DND-41 (cell line): ENCODE data around the gene FAM240B.

Source experiments
- ATAC-seq: fragments of 200-7000 bp; cut with Tn5 transposase; 3 replicates; pipeline ENCODE4 v1.9.1; 2021; ENCODE audit warnings: low read depth; ENCODE audit not compliant: insufficient read depth
- DNase-seq: peaks from one replicate; pipeline ENCODE4 v3.0.0-alpha.2; 2020
- H2AFZ ChIP-seq: 2 replicates; pipeline ENCODE4 v1.6.0; 2012; ENCODE audit warnings: low read depth, low read length
- H3K27ac ChIP-seq: 2 replicates; pipeline ENCODE4 v1.5.1; 2012; ENCODE audit warnings: low read length, inconsistent platforms
- H3K27me3 ChIP-seq: fragments of 200-600 bp; sonication (generic); 2 replicates; pipeline ENCODE4 v1.6.0; 2012; ENCODE audit warnings: low read length, mild to moderate bottlenecking, inconsistent platforms; ENCODE audit not compliant: insufficient read depth, poor library complexity
- H3K36me3 ChIP-seq: 2 replicates; pipeline ENCODE4 v1.5.1; 2012; ENCODE audit warnings: low read length, inconsistent platforms; ENCODE audit not compliant: insufficient read depth
- H3K4me1 ChIP-seq: 2 replicates; pipeline ENCODE4 v1.5.1; 2012; ENCODE audit warnings: mild to moderate bottlenecking, low read length; ENCODE audit not compliant: insufficient read depth
- H3K4me2 ChIP-seq: 2 replicates; pipeline ENCODE4 v1.6.0; 2012; ENCODE audit warnings: mild to moderate bottlenecking, moderate library complexity, low read length, inconsistent platforms; ENCODE audit not compliant: insufficient read depth
- H3K4me3 ChIP-seq, 2 experiments: fragments of 200-600 bp in 1 of 2; shearing (Covaris generic) in 1 of 2; 2 replicates each; pipeline ENCODE4 v1.5.1; 2012 to 2016; ENCODE audit warnings: inconsistent platforms in 2 of 2, low read length in 2 of 2, mild to moderate bottlenecking in 2 of 2, low read depth in 1 of 2, moderate library complexity in 1 of 2
- H3K79me2 ChIP-seq: 2 replicates; pipeline ENCODE4 v1.6.0; 2012; ENCODE audit warnings: low read length, inconsistent platforms; ENCODE audit not compliant: insufficient read depth
- H3K9ac ChIP-seq: 2 replicates; pipeline ENCODE4 v1.6.0; 2012; ENCODE audit warnings: low read depth, mild to moderate bottlenecking, inconsistent platforms, low read length, moderate library complexity
- H3K9me3 ChIP-seq: 2 replicates; pipeline ENCODE4 v1.5.1; 2012; ENCODE audit warnings: low read length, moderate library complexity, mild to moderate bottlenecking, inconsistent platforms; ENCODE audit not compliant: insufficient read depth, severe bottlenecking
- H4K20me1 ChIP-seq: 2 replicates; pipeline ENCODE4 v1.6.0; 2012; ENCODE audit warnings: low read length; ENCODE audit not compliant: insufficient read depth
- CTCF ChIP-seq: IDR thresholded peaks from 2 replicates; pipeline ENCODE4 v1.5.1; 2012; ENCODE audit warnings: borderline replicate concordance, low read length, moderate library complexity, mild to moderate bottlenecking; ENCODE audit not compliant: poor library complexity, severe bottlenecking; ENCODE audit errors: extremely low read depth
- EZH2 ChIP-seq: IDR thresholded peaks from 3 replicates; pipeline ENCODE4 v1.6.1; 2012; ENCODE audit warnings: borderline replicate concordance, low read depth, mild to moderate bottlenecking, moderate library complexity, low read length, inconsistent platforms; ENCODE audit not compliant: severe bottlenecking

The FAM240B gene

GRCh38 chr9:38761999-38762398 is 42.1 kb upstream of the FAM240B start:
- no peak overlapping the region for H2AFZ ChIP-seq
- no peaks in the 10 kb centered on the region for H4K20me1 ChIP-seq
- TF ChIP-seq CTCF (no peak), EZH2 (no peak)
- no peak overlapping the region for H3K4me2 ChIP-seq
- no peaks in the 10 kb centered on the region for H3K79me2 ChIP-seq
- DNase-seq (no peak), ATAC-seq (no peak)
- H3K9me3 ChIP-seq, result no peaks in the 10 kb centered on the region
- no peaks in the 10 kb centered on the region for H3K36me3 ChIP-seq
- no peaks in the 10 kb centered on the region for H3K27me3 ChIP-seq
- H3K9ac ChIP-seq, result no peak overlapping the region
- H3K4me3 ChIP-seq, result no peak overlapping the region
- H3K27ac ChIP-seq, result no peak overlapping the region
- peaks cover 3% of the 10 kb centered on the region; the same call in 1 of the 2 replicates for H3K4me1 ChIP-seq

- Histone ChIP-seq H3K4me3 (no peak overlapping the region), H3K4me1 (peaks cover 3% of the 10 kb centered on the region; the same call in 1 of the 2 replicates), H3K9me3 (no peaks in the 10 kb centered on the region), H3K27me3 (no peaks in the 10 kb centered on the region), H2AFZ (peak overlapping the region; percentile 22; the same call in 1 of the 2 replicates), H3K79me2 (no peaks in the 10 kb centered on the region), H4K20me1 (no peaks in the 10 kb centered on the region), H3K27ac (no peak overlapping the region), H3K9ac (no peak overlapping the region), H3K36me3 (no peaks in the 10 kb centered on the region), H3K4me2 (no peak overlapping the region)
- no peak for ATAC-seq
- DNase-seq, result no peak
- TF ChIP-seq EZH2 (no peak), CTCF (no peak)
Observed at GRCh38 chr9:38761339-38761738, 41.4 kb upstream of the FAM240B start.

DNA sequence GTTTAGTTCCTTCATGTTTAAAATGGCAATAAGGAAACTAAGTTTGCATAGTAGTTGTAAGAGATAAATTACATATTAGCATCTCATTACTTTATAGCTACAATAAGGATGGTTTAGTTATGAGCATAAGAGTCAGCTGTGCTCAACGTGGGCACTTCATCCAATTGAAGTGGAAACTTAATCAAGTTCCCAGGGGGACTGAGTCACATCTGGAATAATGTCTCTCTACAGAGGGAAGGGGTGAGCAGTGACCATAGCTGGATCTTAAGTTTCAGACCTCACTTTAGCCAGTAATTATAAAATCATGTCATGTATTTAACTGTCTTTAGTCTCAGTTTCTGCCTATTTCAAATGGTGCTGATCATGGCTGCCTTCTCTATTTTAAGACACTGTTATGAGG is 36.8 kb upstream of the FAM240B start:
- no peak overlapping the region for H3K9ac ChIP-seq
- no peaks in the 10 kb centered on the region for H4K20me1 ChIP-seq
- H3K36me3 ChIP-seq, result no peaks in the 10 kb centered on the region
- TF ChIP-seq EZH2 (no peak), CTCF (no peak)
- DNase-seq (no peak), ATAC-seq (no peak)
- no peak overlapping the region for H3K4me3 ChIP-seq
- H3K79me2 ChIP-seq, result no peaks in the 10 kb centered on the region
- no peak overlapping the region for H3K27ac ChIP-seq
- peaks cover 3% of the 10 kb centered on the region; the same call in 1 of the 2 replicates for H3K4me1 ChIP-seq
- no peaks in the 10 kb centered on the region for H3K9me3 ChIP-seq
- H3K27me3 ChIP-seq, result no peaks in the 10 kb centered on the region
- no peak overlapping the region for H3K4me2 ChIP-seq
- no peak overlapping the region for H2AFZ ChIP-seq

GRCh38 chr9:38747941-38748340 is 28.0 kb upstream of the FAM240B start:
- Histone ChIP-seq H3K4me2 (no peak overlapping the region), H3K9ac (no peak overlapping the region), H3K27ac (no peak overlapping the region), H3K4me3 (no peak overlapping the region), H3K27me3 (no peaks in the 10 kb centered on the region), H3K79me2 (no peaks in the 10 kb centered on the region), H4K20me1 (no peaks in the 10 kb centered on the region), H3K9me3 (no peaks in the 10 kb centered on the region), H2AFZ (no peak overlapping the region), H3K36me3 (no peaks in the 10 kb centered on the region), H3K4me1 (no peaks in the 10 kb centered on the region)
- ATAC-seq (no peak), DNase-seq (no peak)
- no peak for TF ChIP-seq CTCF
- TF ChIP-seq EZH2, result no peak
